ENCODE results near the gene ERN1.

ERN1 gene

DNA sequence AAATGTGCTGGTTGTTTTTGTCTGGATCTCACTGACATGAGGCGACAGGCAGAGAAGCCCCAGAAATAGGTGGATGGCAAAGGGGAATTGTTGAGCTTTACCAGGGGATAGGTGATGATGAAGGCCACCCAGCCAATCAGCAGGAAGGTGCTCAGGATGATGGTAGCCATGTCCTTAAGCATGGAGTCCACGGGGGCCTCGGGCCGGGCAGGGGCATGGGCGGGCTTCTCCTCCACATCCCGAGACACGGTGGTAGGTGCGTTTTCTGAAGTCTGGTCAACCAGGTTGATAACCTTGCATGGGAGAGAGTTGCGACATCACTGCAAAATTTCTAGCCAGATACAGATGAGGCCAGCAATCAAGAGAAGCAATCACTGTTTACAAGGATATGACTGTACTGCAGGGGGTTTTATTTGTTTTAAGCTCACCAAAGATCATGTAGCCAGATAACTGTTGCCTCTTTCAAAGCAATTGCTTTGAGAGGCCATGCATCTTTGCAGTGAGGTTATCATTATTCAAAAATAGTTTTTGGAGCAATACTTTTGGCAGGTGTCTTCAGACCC lies 72.2 kb downstream of the ERN1 start:
- H2BK120ac ChIP-seq (ENCODE audit: low read depth, low read length): no peak overlapping the region
- no peak overlapping the region for H3K14ac ChIP-seq (ENCODE audit: low read length)
- no peak overlapping the region for H4K91ac ChIP-seq (ENCODE audit: low read depth, low read length, poor library complexity)
- H2BK5ac ChIP-seq (ENCODE audit: low read length): no peak overlapping the region
- H3K36me3 ChIP-seq (replicated peaks in 1 of 2; ENCODE audit: control insufficient read depth in 2 of 2, insufficient read depth in 2 of 2, low read length in 2 of 2): peaks cover 0 to 9% of the 10 kb centered on the region in 2 donors
- H3K4me2 ChIP-seq (ENCODE audit: insufficient read depth, low read length, poor library complexity, severe bottlenecking): no peak overlapping the region
- H3K9ac ChIP-seq (ENCODE audit: low read depth, low read length, poor library complexity): no peak overlapping the region
- H3K23ac ChIP-seq (ENCODE audit: low read depth, low read length, poor library complexity): no peak overlapping the region
- H3K27me3 ChIP-seq (ENCODE audit: control insufficient read depth in 3 of 3, insufficient read depth in 3 of 3, low read depth in 1 of 3, low read length in 3 of 3): no peaks in the 10 kb centered on the region
- H3K4me1 ChIP-seq (ENCODE audit: control insufficient read depth in 2 of 2, insufficient read depth in 1 of 2, low read depth in 1 of 2, low read length in 2 of 2): no peaks in the 10 kb centered on the region
- H4K8ac ChIP-seq (ENCODE audit: low read depth, low read length): no peak overlapping the region
- H3K79me1 ChIP-seq (ENCODE audit: low read depth, low read length): no peaks in the 10 kb centered on the region
- no CpG with 5 or more reads among the region's 9 CpGs for WGBS, 2 donors (ENCODE audit: extremely low coverage in 2 of 2, insufficient read length in 2 of 2, insufficient replicate concordance in 1 of 2)
- no peak overlapping the region for H2BK15ac ChIP-seq (ENCODE audit: low read length)
- no peak overlapping the region for H3K27ac ChIP-seq (replicated peaks; ENCODE audit: low read length)
- no peak overlapping the region for H2AFZ ChIP-seq (ENCODE audit: low read length)
- no peak overlapping the region for H3K4me3 ChIP-seq (ENCODE audit: low read length in 2 of 2)
- no peak for DNase-seq (ENCODE audit: low spot score)
- no peak overlapping the region for H3K4ac ChIP-seq (ENCODE audit: low read length)
- H2BK12ac ChIP-seq (ENCODE audit: low read length): no peak overlapping the region
- H3K18ac ChIP-seq (ENCODE audit: low read length): no peak overlapping the region
- H2AK5ac ChIP-seq (ENCODE audit: low read depth, low read length): no peak overlapping the region
- no peaks in the 10 kb centered on the region for H3K9me3 ChIP-seq (replicated peaks in 1 of 2; ENCODE audit: control insufficient read depth in 2 of 2, insufficient read depth in 1 of 2, low read depth in 1 of 2, low read length in 2 of 2)

DNA sequence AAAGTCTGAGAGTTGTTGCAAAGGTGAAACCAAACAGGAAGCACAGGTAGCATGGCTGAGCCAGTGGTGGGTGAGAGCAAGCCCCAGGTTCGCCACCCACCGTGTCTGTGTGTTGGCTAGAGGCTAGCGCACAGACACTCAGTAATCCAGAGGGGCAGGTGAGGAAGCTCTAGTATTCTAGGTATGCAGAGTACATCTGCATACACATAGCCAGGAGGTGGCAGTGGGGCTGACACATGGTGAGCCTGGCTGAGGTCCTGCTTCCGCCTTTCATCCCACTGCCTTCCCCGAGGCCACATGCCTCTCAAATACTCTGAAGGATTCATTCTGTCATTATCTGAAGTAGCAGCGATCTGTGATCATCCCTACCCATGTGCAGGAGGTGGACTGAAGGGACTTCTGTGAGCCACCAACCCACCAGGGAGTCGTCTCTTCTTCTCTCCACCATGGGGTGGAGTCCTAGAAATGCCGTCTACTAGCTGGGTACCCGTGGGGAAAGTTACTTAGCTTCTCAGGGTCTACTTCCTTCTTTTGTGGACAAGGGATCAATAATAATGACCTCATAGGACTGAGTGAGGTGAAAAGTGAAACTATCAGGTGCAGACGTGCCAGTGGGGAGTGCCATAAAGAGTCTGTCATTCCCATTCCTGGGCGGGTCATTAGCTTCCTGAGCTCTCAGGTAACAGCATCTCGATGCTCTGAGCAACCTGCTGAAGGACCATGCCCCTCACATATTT lies 73.5 kb downstream of the ERN1 start:
- no CpG with 5 or more reads among the region's 12 CpGs for whole genome bisulfite sequencing, 2 donors (ENCODE audit: extremely low coverage in 2 of 2, insufficient read length in 2 of 2, insufficient replicate concordance in 1 of 2)
- Histone ChIP-seq H4K8ac (ENCODE audit: low read depth, low read length) (no peak overlapping the region), H3K4ac (ENCODE audit: low read length) (no peak overlapping the region), H2BK120ac (ENCODE audit: low read depth, low read length) (no peak overlapping the region), H3K4me2 (ENCODE audit: insufficient read depth, low read length, poor library complexity, severe bottlenecking) (no peak overlapping the region), H3K9ac (ENCODE audit: low read depth, low read length, poor library complexity) (no peak overlapping the region), H3K14ac (ENCODE audit: low read length) (no peak overlapping the region), H3K4me1 (ENCODE audit: control insufficient read depth in 2 of 2, insufficient read depth in 1 of 2, low read depth in 1 of 2, low read length in 2 of 2) (no peaks in the 10 kb centered on the region), H4K91ac (ENCODE audit: low read depth, low read length, poor library complexity) (no peak overlapping the region), H3K4me3 (ENCODE audit: low read length in 2 of 2) (peak overlapping the region in 1 of 2 donors; percentile 43), H2BK12ac (ENCODE audit: low read length) (no peak overlapping the region), H3K36me3 (replicated peaks in 1 of 2; ENCODE audit: control insufficient read depth in 2 of 2, insufficient read depth in 2 of 2, low read length in 2 of 2) (peaks cover 0 to 15% of the 10 kb centered on the region in 2 donors), H3K18ac (ENCODE audit: low read length) (no peak overlapping the region), H2BK5ac (ENCODE audit: low read length) (no peak overlapping the region), H3K27me3 (ENCODE audit: control insufficient read depth in 3 of 3, insufficient read depth in 3 of 3, low read depth in 1 of 3, low read length in 3 of 3) (no peaks in the 10 kb centered on the region), H3K79me1 (ENCODE audit: low read depth, low read length) (no peaks in the 10 kb centered on the region), H3K27ac (replicated peaks; ENCODE audit: low read length) (no peak overlapping the region), H2AK5ac (ENCODE audit: low read depth, low read length) (no peak overlapping the region), H2BK15ac (ENCODE audit: low read length) (no peak overlapping the region), H2AFZ (ENCODE audit: low read length) (no peak overlapping the region), H3K9me3 (replicated peaks in 1 of 2; ENCODE audit: control insufficient read depth in 2 of 2, insufficient read depth in 1 of 2, low read depth in 1 of 2, low read length in 2 of 2) (no peaks in the 10 kb centered on the region), H3K23ac (ENCODE audit: low read depth, low read length, poor library complexity) (no peak overlapping the region)
- DNase-seq (ENCODE audit: low spot score): no peak

DNA sequence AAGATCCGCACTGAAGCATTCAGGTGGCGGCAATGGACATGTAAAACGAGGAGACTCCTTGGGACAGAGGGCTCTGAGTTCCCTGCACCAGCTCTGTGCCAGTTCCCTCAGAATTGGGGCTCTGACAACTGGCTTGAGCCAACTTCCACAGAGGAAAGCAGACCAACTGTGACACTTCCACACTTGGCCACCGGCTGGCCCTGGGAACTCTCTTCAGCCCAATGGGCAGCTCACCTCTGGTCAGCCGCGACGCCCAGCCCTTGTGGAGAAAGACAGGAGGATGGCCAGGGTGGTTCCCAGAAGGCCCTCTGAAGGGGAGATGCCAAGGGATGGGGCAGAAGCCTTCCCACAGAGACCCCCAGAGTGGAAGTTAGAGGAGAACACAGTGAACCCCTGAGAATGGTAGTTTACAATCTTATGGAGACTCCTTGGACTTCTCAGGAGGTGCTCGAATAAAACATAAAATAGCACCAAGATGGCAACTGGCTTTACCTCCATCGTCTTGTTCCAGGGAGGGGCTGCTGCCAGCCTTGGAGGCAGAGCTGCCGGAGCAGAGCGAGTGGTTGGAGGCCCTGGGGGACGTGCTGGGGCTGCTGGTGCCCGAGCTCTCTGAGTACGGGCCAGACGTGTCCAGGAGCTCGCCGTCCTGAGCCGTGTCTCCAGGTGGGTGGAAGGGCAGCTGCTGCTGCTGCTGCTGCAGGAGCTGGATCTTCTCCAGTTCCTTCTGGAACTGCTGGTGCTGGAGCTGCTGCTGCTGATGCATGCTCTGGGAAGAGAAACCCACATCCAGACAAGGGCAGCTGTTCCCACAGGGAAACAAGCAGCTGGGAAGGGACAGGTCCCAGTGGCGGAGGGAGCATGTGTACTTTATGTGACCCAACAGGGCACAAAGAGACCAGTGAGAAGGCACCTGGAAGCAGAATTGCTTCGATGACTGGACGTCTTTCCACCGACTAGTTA lies 74.5 kb downstream of the ERN1 start:
- Histone ChIP-seq H2BK12ac (ENCODE audit: low read length) (no peak overlapping the region), H4K91ac (ENCODE audit: low read depth, low read length, poor library complexity) (no peak overlapping the region), H2BK5ac (ENCODE audit: low read length) (no peak overlapping the region), H3K23ac (ENCODE audit: low read depth, low read length, poor library complexity) (no peak overlapping the region), H3K9ac (ENCODE audit: low read depth, low read length, poor library complexity) (no peak overlapping the region), H3K14ac (ENCODE audit: low read length) (no peak overlapping the region), H2AK5ac (ENCODE audit: low read depth, low read length) (no peak overlapping the region), H3K9me3 (replicated peaks in 1 of 2; ENCODE audit: control insufficient read depth in 2 of 2, insufficient read depth in 1 of 2, low read depth in 1 of 2, low read length in 2 of 2) (no peaks in the 10 kb centered on the region), H3K4me1 (ENCODE audit: control insufficient read depth in 2 of 2, insufficient read depth in 1 of 2, low read depth in 1 of 2, low read length in 2 of 2) (no peaks in the 10 kb centered on the region), H2AFZ (ENCODE audit: low read length) (no peak overlapping the region), H3K4ac (ENCODE audit: low read length) (no peak overlapping the region), H3K79me1 (ENCODE audit: low read depth, low read length) (no peaks in the 10 kb centered on the region), H3K4me3 (ENCODE audit: low read length in 2 of 2) (no peak overlapping the region), H3K27me3 (ENCODE audit: control insufficient read depth in 3 of 3, insufficient read depth in 3 of 3, low read depth in 1 of 3, low read length in 3 of 3) (no peaks in the 10 kb centered on the region), H2BK120ac (ENCODE audit: low read depth, low read length) (no peak overlapping the region), H3K18ac (ENCODE audit: low read length) (no peak overlapping the region), H3K4me2 (ENCODE audit: insufficient read depth, low read length, poor library complexity, severe bottlenecking) (no peak overlapping the region), H4K8ac (ENCODE audit: low read depth, low read length) (no peak overlapping the region), H3K36me3 (replicated peaks in 1 of 2; ENCODE audit: control insufficient read depth in 2 of 2, insufficient read depth in 2 of 2, low read length in 2 of 2) (peaks cover 0 to 23% of the 10 kb centered on the region in 2 donors), H2BK15ac (ENCODE audit: low read length) (no peak overlapping the region), H3K27ac (replicated peaks; ENCODE audit: low read length) (no peak overlapping the region)
- DNase-seq (ENCODE audit: low spot score): no peak
- WGBS, 2 donors (ENCODE audit: extremely low coverage in 2 of 2, insufficient read length in 2 of 2, insufficient replicate concordance in 1 of 2): no CpG with 5 or more reads among the region's 22 CpGs

DNA sequence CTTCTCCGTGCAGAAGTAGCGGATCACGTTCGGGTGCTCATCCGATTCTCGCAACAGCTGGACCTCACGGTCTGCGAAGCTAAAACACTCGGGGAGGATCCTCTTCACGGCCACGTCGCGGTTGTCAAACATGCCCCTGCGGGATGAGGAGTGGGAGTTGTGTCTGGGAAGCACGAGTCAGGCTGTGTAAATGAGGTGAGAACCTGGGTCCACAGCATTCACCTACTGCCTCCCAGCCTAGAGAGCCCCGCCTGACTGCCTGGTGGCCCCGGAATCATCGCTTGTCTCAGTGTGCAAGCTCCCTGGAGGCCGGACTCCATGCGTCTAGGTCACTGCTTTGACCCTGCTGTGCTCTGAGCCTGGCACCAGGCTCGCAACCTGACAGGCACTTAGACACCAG lies 75.6 kb downstream of the ERN1 start:
- Histone ChIP-seq H3K14ac (ENCODE audit: low read length) (no peak overlapping the region), H3K27ac (replicated peaks; ENCODE audit: low read length) (no peak overlapping the region), H3K9me3 (replicated peaks in 1 of 2; ENCODE audit: control insufficient read depth in 2 of 2, insufficient read depth in 1 of 2, low read depth in 1 of 2, low read length in 2 of 2) (no peaks in the 10 kb centered on the region), H4K91ac (ENCODE audit: low read depth, low read length, poor library complexity) (no peak overlapping the region), H3K4ac (ENCODE audit: low read length) (no peak overlapping the region), H3K79me1 (ENCODE audit: low read depth, low read length) (no peaks in the 10 kb centered on the region), H2AK5ac (ENCODE audit: low read depth, low read length) (no peak overlapping the region), H2BK15ac (ENCODE audit: low read length) (no peak overlapping the region), H2BK5ac (ENCODE audit: low read length) (no peak overlapping the region), H2AFZ (ENCODE audit: low read length) (no peak overlapping the region), H3K4me3 (ENCODE audit: low read length in 2 of 2) (no peak overlapping the region), H2BK120ac (ENCODE audit: low read depth, low read length) (no peak overlapping the region), H4K8ac (ENCODE audit: low read depth, low read length) (no peak overlapping the region), H3K4me1 (ENCODE audit: control insufficient read depth in 2 of 2, insufficient read depth in 1 of 2, low read depth in 1 of 2, low read length in 2 of 2) (no peaks in the 10 kb centered on the region), H3K4me2 (ENCODE audit: insufficient read depth, low read length, poor library complexity, severe bottlenecking) (no peak overlapping the region), H3K9ac (ENCODE audit: low read depth, low read length, poor library complexity) (no peak overlapping the region), H3K18ac (ENCODE audit: low read length) (no peak overlapping the region), H2BK12ac (ENCODE audit: low read length) (no peak overlapping the region), H3K23ac (ENCODE audit: low read depth, low read length, poor library complexity) (no peak overlapping the region), H3K27me3 (ENCODE audit: control insufficient read depth in 3 of 3, insufficient read depth in 3 of 3, low read depth in 1 of 3, low read length in 3 of 3) (no peaks in the 10 kb centered on the region), H3K36me3 (replicated peaks in 1 of 2; ENCODE audit: control insufficient read depth in 2 of 2, insufficient read depth in 2 of 2, low read length in 2 of 2) (peaks cover 0 to 25% of the 10 kb centered on the region in 2 donors)
- DNase-seq (ENCODE audit: low spot score): no peak
- no CpG with 5 or more reads among the region's 21 CpGs for WGBS, 2 donors (ENCODE audit: extremely low coverage in 2 of 2, insufficient read length in 2 of 2, insufficient replicate concordance in 1 of 2)
